Gastrocnemius medialis (tissue), 4 donors: ENCODE measurements around the gene FOXK1. TPM values are rescaled to one million over a fixed set of nuclear protein-coding genes. Genes with fewer than 3 reads are reported as not detected.

Experiments used
- ATAC-seq, 2 donors: fragments of 150-250 bp; one replicate each; pipeline ENCODE4 v1.9.1; 2016
- DNase-seq, 2 donors: peaks; one replicate each; pipeline ENCODE4 v3.0.0-alpha.2; 2019
- H3K27ac ChIP-seq, 4 donors: fragments of 200-600 bp; sonication (generic); 1 replicate in 1 of 4; 2 replicates in 3 of 4; pipeline ENCODE4 v1.5.1; 2016 to 2018; ENCODE audit warnings: mild to moderate bottlenecking in 2 of 4, moderate library complexity in 1 of 4
- H3K27me3 ChIP-seq, 3 donors: fragments of 200-600 bp; sonication (generic) in 2 of 3; 1 replicate in 1 of 3; 2 replicates in 2 of 3; pipeline versions ENCODE4 v1.5.1 to v1.6.0; 2016 to 2019; ENCODE audit warnings: mild to moderate bottlenecking in 1 of 3, moderate library complexity in 1 of 3
- H3K36me3 ChIP-seq, 2 donors: fragments of 200-600 bp; sonication (generic) in 1 of 2; one replicate each; pipeline ENCODE4 v1.5.1; 2017 to 2018
- H3K4me1 ChIP-seq, 2 donors: fragments of 200-600 bp; sonication (generic) in 1 of 2; one replicate each; pipeline ENCODE4 v1.5.1; 2016 to 2017; ENCODE audit warnings: mild to moderate bottlenecking in 2 of 2
- H3K4me3 ChIP-seq, 4 donors: fragments of 200-600 bp; sonication (generic) in 3 of 4; 1 replicate in 1 of 4; 2 replicates in 3 of 4; pipeline ENCODE4 v1.5.1; 2016 to 2019; ENCODE audit warnings: mild to moderate bottlenecking in 2 of 4
- H3K9me3 ChIP-seq, 3 donors: fragments of 200-600 bp; sonication (generic) in 2 of 3; 1 replicate in 1 of 3; 2 replicates in 2 of 3; pipeline ENCODE4 v1.5.1; 2016 to 2019
- CTCF ChIP-seq, 5 experiments: fragments of 450-650 bp in 3 of 5; fragments of 200-600 bp in 2 of 5; sonication (generic) in 2 of 5; IDR thresholded peaks in 4 of 5; conservative IDR thresholded peaks in 1 of 5; 1 replicate in 4 of 5; 2 replicates in 1 of 5; pipeline ENCODE4 v1.5.1; 2016 to 2019; ENCODE audit warnings: antibody characterized with exemption in 5 of 5, mild to moderate bottlenecking in 3 of 5, moderate library complexity in 3 of 5
- POLR2A ChIP-seq, 2 donors: fragments of 450-650 bp; IDR thresholded peaks; one replicate each; pipeline ENCODE4 v1.6.1; 2017; ENCODE audit warnings: antibody characterized with exemption in 2 of 2, mild to moderate bottlenecking in 2 of 2, moderate library complexity in 2 of 2
- in situ Hi-C, 4 donors: fragments of 200-750 bp; cut with MboI; loops; one replicate each; pipeline versions ENCODE4 v1.15.0 to v1.8.0; 2017; ENCODE audit warnings: low sequenced_read_pairs in 4 of 4
- intact Hi-C: fragments of 100-400 bp; cut with DNase I; formaldehyde crosslinking; loops from one replicate; pipeline ENCODE4 v1.15.1; 2023; ENCODE audit warnings: low total_unique reads
- total RNA-seq, 4 donors: library from RNA; depleted of rRNA; stranded (reverse); fragments of >200 nt; gene quantifications; one replicate each; pipeline versions ENCODE4 v1.1.0 to v1.2.3, GENCODE V29; 2016

Gene FOXK1
- total RNA-seq, 4 donors from 2014 or later, result 9.8 to 43.6 (median 18.8) TPM

- Histone ChIP-seq H3K4me1 (no peaks in the 10 kb centered on the region), H3K36me3 (no peaks in the 10 kb centered on the region), H3K4me3 (no peak overlapping the region), H3K27ac (no peak overlapping the region), H3K27me3 (no peaks in the 10 kb centered on the region), H3K9me3 (no peaks in the 10 kb centered on the region)
- intact Hi-C loops, result no loop called here
- in situ Hi-C loops, result no loop called here
- TF ChIP-seq POLR2A (IDR thresholded peaks at IDR 0.05) (no peak), CTCF (IDR thresholded peaks at IDR 0.05 in 4 of 5, conservative IDR thresholded peaks at IDR 0.05 in 1 of 5) (no peak)
- DNase-seq, result no peak
- ATAC-seq, result no peak
These were observed 134.5 kb downstream of the FOXK1 start for GRCh38 chr7:4816419-4817080.

GRCh38 chr7:4817178-4817901, 135.2 kb downstream of the FOXK1 start:
- no peak overlapping the region for H3K27ac ChIP-seq
- DNase-seq, result no peak
- no peaks in the 10 kb centered on the region for H3K9me3 ChIP-seq
- H3K4me1 ChIP-seq, result no peaks in the 10 kb centered on the region
- ATAC-seq, result no peak
- H3K36me3 ChIP-seq, result no peaks in the 10 kb centered on the region
- in situ Hi-C loops (no loop called here), intact Hi-C loops (no loop called here)
- H3K27me3 ChIP-seq, result no peaks in the 10 kb centered on the region
- no peak overlapping the region for H3K4me3 ChIP-seq
- TF ChIP-seq POLR2A (IDR thresholded peaks at IDR 0.05) (no peak), CTCF (IDR thresholded peaks at IDR 0.05 in 4 of 5, conservative IDR thresholded peaks at IDR 0.05 in 1 of 5) (no peak)

- in situ Hi-C loops (no loop called here), intact Hi-C loops (no loop called here)
- Histone ChIP-seq H3K27me3 (no peaks in the 10 kb centered on the region), H3K4me1 (no peaks in the 10 kb centered on the region), H3K27ac (peak overlapping the region in 2 of 4 donors; percentile 10 to 64), H3K4me3 (no peak overlapping the region), H3K36me3 (no peaks in the 10 kb centered on the region), H3K9me3 (no peaks in the 10 kb centered on the region)
- TF ChIP-seq POLR2A (IDR thresholded peaks at IDR 0.05), result no peak
- no peak for TF ChIP-seq CTCF (IDR thresholded peaks at IDR 0.05 in 4 of 5, conservative IDR thresholded peaks at IDR 0.05 in 1 of 5)
- DNase-seq (no peak), ATAC-seq (no peak)
These were observed 136.1 kb downstream of the FOXK1 start for GRCh38 chr7:4818000-4818794.

- in situ Hi-C loops, result no loop called here
- H3K4me1 ChIP-seq, result no peaks in the 10 kb centered on the region
- TF ChIP-seq CTCF (IDR thresholded peaks at IDR 0.05 in 4 of 5, conservative IDR thresholded peaks at IDR 0.05 in 1 of 5) (no peak), POLR2A (IDR thresholded peaks at IDR 0.05) (no peak)
- intact Hi-C loops, result no loop called here
- no peak overlapping the region for H3K4me3 ChIP-seq
- ATAC-seq (peak in 1 of 2 donors; percentile 27), DNase-seq (no peak)
- peak overlapping the region; percentile 49 to 64 (median 55) for H3K27ac ChIP-seq
- no peaks in the 10 kb centered on the region for H3K36me3 ChIP-seq
- H3K27me3 ChIP-seq, result no peaks in the 10 kb centered on the region
- no peaks in the 10 kb centered on the region for H3K9me3 ChIP-seq
These were observed 137.7 kb downstream of the FOXK1 start for GRCh38 chr7:4819560-4820404.
